ENCODE results near the gene TLR2. TPM values are rescaled to one million over a fixed set of nuclear protein-coding genes. Genes with fewer than 3 reads are reported as not detected.
A peak's percentile ranks its signal among the peaks of the same experiment; 100 is the strongest.
"Not testable (repeated sequence)": the region's sequence is repeated elsewhere in the genome, so short reads cannot be mapped to it uniquely, and the experiment has no call there.

TLR2 gene
- total RNA-seq, 1 donor from 2014 or later = 14.5 TPM

DNA sequence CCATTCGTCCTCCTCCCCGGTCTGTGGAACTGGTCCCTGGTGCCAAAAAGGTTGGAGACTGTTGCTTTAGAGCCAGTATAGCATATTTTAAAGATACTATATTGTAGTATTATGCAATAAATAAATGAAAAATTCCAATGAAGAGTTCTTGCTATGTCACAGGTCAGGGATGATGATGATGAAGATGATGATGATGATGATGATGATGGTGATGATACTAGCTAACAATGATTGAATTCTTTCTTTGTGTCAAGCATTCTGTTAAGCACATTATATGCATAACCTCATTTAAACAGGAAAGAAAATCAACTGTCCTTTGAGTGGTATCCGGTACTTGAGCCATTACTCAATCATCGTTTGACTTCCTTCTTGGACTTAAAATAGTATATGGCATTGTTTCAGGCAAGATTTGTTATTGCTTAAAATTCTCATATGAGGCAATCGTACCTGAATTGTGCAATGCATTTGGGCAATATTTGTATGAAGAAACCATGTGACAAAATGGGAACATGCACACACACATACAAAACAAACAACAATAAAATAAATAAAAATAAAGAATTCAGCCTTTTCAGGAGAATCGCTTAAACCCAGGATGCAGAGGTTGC is 22.8 kb upstream of the TLR2 start:
- Histone ChIP-seq H3K36me3 (no peaks in the 10 kb centered on the region), H3K4me3 (no peak overlapping the region), H3K4me1 (peaks cover 4% of the 10 kb centered on the region), H3K27ac (no peak overlapping the region), H3K27me3 (no peaks in the 10 kb centered on the region), H3K9me3 (no peaks in the 10 kb centered on the region)
- TF ChIP-seq, protein P1, sequence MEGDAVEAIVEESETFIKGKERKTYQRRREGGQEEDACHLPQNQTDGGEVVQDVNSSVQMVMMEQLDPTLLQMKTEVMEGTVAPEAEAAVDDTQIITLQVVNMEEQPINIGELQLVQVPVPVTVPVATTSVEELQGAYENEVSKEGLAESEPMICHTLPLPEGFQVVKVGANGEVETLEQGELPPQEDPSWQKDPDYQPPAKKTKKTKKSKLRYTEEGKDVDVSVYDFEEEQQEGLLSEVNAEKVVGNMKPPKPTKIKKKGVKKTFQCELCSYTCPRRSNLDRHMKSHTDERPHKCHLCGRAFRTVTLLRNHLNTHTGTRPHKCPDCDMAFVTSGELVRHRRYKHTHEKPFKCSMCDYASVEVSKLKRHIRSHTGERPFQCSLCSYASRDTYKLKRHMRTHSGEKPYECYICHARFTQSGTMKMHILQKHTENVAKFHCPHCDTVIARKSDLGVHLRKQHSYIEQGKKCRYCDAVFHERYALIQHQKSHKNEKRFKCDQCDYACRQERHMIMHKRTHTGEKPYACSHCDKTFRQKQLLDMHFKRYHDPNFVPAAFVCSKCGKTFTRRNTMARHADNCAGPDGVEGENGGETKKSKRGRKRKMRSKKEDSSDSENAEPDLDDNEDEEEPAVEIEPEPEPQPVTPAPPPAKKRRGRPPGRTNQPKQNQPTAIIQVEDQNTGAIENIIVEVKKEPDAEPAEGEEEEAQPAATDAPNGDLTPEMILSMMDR (IDR thresholded peaks at IDR 0.05) = no peak
- peak in 1 of 2 donors; percentile 89 for TF ChIP-seq POLR2AphosphoS5 (IDR thresholded peaks at IDR 0.05; ENCODE audit: insufficient read depth in 1 of 2, low read depth in 1 of 2)
- intact Hi-C loops (cut with DNase I) = no loop called here
- no peak for DNase-seq (ENCODE audit: extremely low spot score in 2 of 2)

DNA sequence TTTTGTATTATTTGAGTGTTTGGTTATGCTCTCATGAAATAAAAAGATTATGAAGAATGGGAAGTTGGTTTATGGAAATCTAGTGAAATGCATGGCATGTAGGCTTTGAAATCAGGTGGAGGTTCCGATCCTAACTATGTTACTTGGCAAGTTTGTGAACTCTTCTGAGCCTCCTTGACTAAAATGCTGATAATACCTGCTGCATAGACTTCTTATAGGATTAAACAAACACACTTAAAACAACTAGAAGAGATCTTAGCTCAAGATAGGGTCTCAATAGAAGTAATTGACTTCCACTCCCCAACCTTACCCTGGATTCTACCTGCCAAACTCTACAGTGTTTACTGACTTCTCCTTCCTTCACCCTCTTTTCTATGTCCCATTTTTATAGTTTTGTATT is 22.2 kb upstream of the TLR2 start:
- H3K4me3 ChIP-seq = no peak overlapping the region
- H3K27ac ChIP-seq = no peak overlapping the region
- TF ChIP-seq POLR2A (IDR thresholded peaks at IDR 0.05) = no peak
- no peak for TF ChIP-seq POLR2AphosphoS5 (IDR thresholded peaks at IDR 0.05; ENCODE audit: insufficient read depth in 1 of 2, low read depth in 1 of 2)
- TF ChIP-seq, protein P1 (IDR thresholded peaks at IDR 0.05) = no peak
- intact Hi-C loops (cut with DNase I) = no loop called here
- no peaks in the 10 kb centered on the region for H3K27me3 ChIP-seq
- no peaks in the 10 kb centered on the region for H3K4me1 ChIP-seq
- H3K9me3 ChIP-seq = no peaks in the 10 kb centered on the region
- no peak for DNase-seq (ENCODE audit: extremely low spot score in 2 of 2)
- H3K36me3 ChIP-seq = no peaks in the 10 kb centered on the region

DNA sequence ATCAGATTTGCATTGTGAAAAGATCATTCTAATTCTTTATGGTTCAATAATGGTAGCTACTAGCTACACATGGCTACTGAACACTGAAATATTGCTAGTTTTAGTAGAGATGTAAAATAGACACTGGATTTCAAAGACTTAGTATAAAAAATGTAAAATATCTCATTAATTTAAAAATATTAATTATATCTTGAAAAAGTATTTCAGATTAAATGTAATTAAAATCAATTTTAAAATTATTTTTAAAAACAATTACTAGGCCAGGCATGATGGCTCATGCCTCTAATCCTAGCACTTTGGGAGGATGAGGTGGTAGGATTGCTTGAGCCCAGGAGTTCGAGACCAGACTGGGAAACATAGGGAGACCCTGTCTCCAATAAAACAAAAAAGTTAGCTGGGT is 20.4 kb upstream of the TLR2 start:
- no peak for DNase-seq (ENCODE audit: extremely low spot score in 2 of 2)
- Histone ChIP-seq H3K4me3 (no peak overlapping the region), H3K27ac (no peak overlapping the region), H3K4me1 (no peaks in the 10 kb centered on the region), H3K36me3 (no peaks in the 10 kb centered on the region), H3K9me3 (no peaks in the 10 kb centered on the region), H3K27me3 (no peaks in the 10 kb centered on the region)
- intact Hi-C loops (cut with DNase I) = no loop called here
- TF ChIP-seq POLR2A (IDR thresholded peaks at IDR 0.05) = no peak
- no peak for TF ChIP-seq POLR2AphosphoS5 (IDR thresholded peaks at IDR 0.05; ENCODE audit: insufficient read depth in 1 of 2, low read depth in 1 of 2)
- TF ChIP-seq, protein P1 (IDR thresholded peaks at IDR 0.05) = no peak

DNA sequence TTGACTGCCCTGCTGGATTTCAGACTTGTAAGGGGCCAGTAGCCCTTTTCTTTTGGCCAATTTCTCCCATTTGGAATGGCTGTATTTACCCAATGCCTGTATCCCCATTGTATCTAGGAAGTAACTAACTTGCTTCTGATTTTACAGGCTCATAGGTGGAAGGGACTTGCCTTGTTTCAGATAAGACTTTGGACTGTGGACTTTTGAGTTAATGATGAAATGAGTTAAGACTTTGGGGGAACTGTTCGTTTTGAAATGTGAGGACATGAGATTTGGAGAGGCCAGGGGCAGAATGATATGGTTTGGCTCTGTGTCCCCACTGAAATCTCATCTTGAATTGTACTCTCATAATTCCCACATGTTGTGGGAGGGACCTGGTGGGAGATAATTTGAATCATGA is 17.6 kb upstream of the TLR2 start:
- H3K36me3 ChIP-seq; H3K27ac ChIP-seq; H3K4me3 ChIP-seq; intact Hi-C loops (cut with DNase I); DNase-seq (ENCODE audit: extremely low spot score in 2 of 2); H3K4me1 ChIP-seq; H3K27me3 ChIP-seq; H3K9me3 ChIP-seq: not testable (repeated sequence)

DNA sequence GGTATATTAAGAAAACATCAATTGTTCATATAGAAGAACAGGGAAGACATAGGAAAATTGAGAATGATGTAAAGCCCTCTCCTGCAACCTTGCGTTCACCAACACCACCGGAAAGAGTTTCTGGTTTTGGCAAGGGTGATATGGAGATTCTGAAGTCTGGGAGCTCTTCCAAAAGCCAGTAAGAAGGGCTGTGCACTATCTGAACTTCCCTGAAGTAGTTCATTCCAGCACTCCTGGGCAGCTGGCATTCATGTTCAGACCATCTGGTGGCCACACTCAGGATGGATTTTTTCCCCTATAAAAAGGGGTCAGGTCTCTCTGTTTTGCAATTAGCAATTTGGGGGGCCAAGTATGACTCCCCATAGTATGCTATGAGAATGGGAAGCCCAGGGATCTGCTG is 15.4 kb upstream of the TLR2 start:
- H3K27me3 ChIP-seq = no peaks in the 10 kb centered on the region
- DNase-seq (ENCODE audit: extremely low spot score in 2 of 2) = no peak
- intact Hi-C loops (cut with DNase I) = no loop called here
- H3K9me3 ChIP-seq = no peaks in the 10 kb centered on the region
- no peak for TF ChIP-seq POLR2AphosphoS5 (IDR thresholded peaks at IDR 0.05; ENCODE audit: insufficient read depth in 1 of 2, low read depth in 1 of 2)
- TF ChIP-seq, protein P1 (IDR thresholded peaks at IDR 0.05) = no peak
- TF ChIP-seq POLR2A (IDR thresholded peaks at IDR 0.05) = no peak
- no peak overlapping the region for H3K4me3 ChIP-seq
- no peak overlapping the region for H3K27ac ChIP-seq
- H3K4me1 ChIP-seq = no peaks in the 10 kb centered on the region
- no peaks in the 10 kb centered on the region for H3K36me3 ChIP-seq

Data from vagina (tissue), 2 donors.